Thyroid gland (tissue), 4 donors: ENCODE measurements around the gene GOLGA6D.

Experiments
- CTCF ChIP-seq, 6 experiments: fragments of 200-600 bp in 3 of 6; fragments of 450-650 bp in 3 of 6; sonication (generic) in 3 of 6; IDR thresholded peaks; one replicate each; pipeline ENCODE4 v1.5.1; 2016 to 2019; ENCODE audit warnings: antibody characterized with exemption in 6 of 6, mild to moderate bottlenecking in 2 of 6, inconsistent platforms in 1 of 6, moderate library complexity in 1 of 6
- POLR2A ChIP-seq, 2 donors: fragments of 450-650 bp; IDR thresholded peaks; one replicate each; pipeline ENCODE4 v1.6.1; 2017; ENCODE audit warnings: antibody characterized with exemption in 2 of 2, mild to moderate bottlenecking in 2 of 2, moderate library complexity in 1 of 2

- no peak for TF ChIP-seq POLR2A (IDR thresholded peaks at IDR 0.05)
- no peak for TF ChIP-seq CTCF (IDR thresholded peaks at IDR 0.05)
Observed at GRCh38 chr15:75321711-75322110, 39.1 kb downstream of the GOLGA6D start.
